ENCODE measurements around the gene TMEM240.

Gene TMEM240

GRCh38 chr1:1573843-1574720, 33.7 kb upstream of the TMEM240 start:
- peak overlapping the region; percentile 93 for H3K4me3 ChIP-seq
- TF ChIP-seq CTCF (IDR thresholded peaks at IDR 0.05) = no peak
- no peak for DNase-seq (ENCODE audit: low spot score)
- H3K27ac ChIP-seq = peak overlapping the region; percentile 97 to 99

- TF ChIP-seq CTCF (IDR thresholded peaks at IDR 0.05) = no peak
- H3K27ac ChIP-seq = no peak overlapping the region
- DNase-seq (ENCODE audit: low spot score) = no peak
- H3K4me3 ChIP-seq = no peak overlapping the region
Observed at GRCh38 chr1:1569341-1569740, 28.9 kb upstream of the TMEM240 start.

GRCh38 chr1:1567891-1568291, 27.5 kb upstream of the TMEM240 start:
- no peak for TF ChIP-seq CTCF (IDR thresholded peaks at IDR 0.05)
- no peak for DNase-seq (ENCODE audit: low spot score)
- H3K27ac ChIP-seq = no peak overlapping the region
- H3K4me3 ChIP-seq = no peak overlapping the region

- H3K27ac ChIP-seq = no peak overlapping the region
- no peak for TF ChIP-seq CTCF (IDR thresholded peaks at IDR 0.05)
- no peak overlapping the region for H3K4me3 ChIP-seq
- no peak for DNase-seq (ENCODE audit: low spot score)
Observed at GRCh38 chr1:1567152-1567875, 26.9 kb upstream of the TMEM240 start.

- no peak overlapping the region for H3K4me3 ChIP-seq
- DNase-seq (ENCODE audit: low spot score) = no peak
- no peak for TF ChIP-seq CTCF (IDR thresholded peaks at IDR 0.05)
- H3K27ac ChIP-seq = no peak overlapping the region
Observed at GRCh38 chr1:1565340-1565739, 24.9 kb upstream of the TMEM240 start.

GRCh38 chr1:1564268-1564667, 23.8 kb upstream of the TMEM240 start:
- TF ChIP-seq CTCF (IDR thresholded peaks at IDR 0.05) = no peak
- Histone ChIP-seq H3K27ac (no peak overlapping the region), H3K4me3 (no peak overlapping the region)
- no peak for DNase-seq (ENCODE audit: low spot score)

All from coronary artery (tissue), 2 donors.